Measurements from ENCODE around the gene RRAGD.

RRAGD gene

GRCh38 chr6:89375427-89376267 lies 36.4 kb downstream of the RRAGD start:
- DNase-seq (ENCODE audit: low read depth, low spot score): peak; percentile 92

- DNase-seq (ENCODE audit: low read depth, low spot score): no peak
Observed at GRCh38 chr6:89372506-89372901, 39.6 kb downstream of the RRAGD start.

GRCh38 chr6:89371849-89372505 lies 40.1 kb downstream of the RRAGD start:
- DNase-seq (ENCODE audit: low read depth, low spot score): peak; percentile 83

- DNase-seq (ENCODE audit: low read depth, low spot score): no peak
Observed at GRCh38 chr6:89368999-89369398, 43.1 kb downstream of the RRAGD start.

- no peak for DNase-seq (ENCODE audit: low read depth, low spot score)
Observed at GRCh38 chr6:89368107-89368506, 44.0 kb downstream of the RRAGD start.

- no peak for DNase-seq (ENCODE audit: low read depth, low spot score)
Observed at GRCh38 chr6:89364586-89364985, 47.5 kb downstream of the RRAGD start.

- no peak for DNase-seq (ENCODE audit: low read depth, low spot score)
Observed at GRCh38 chr6:89361171-89361570, 50.9 kb downstream of the RRAGD start.

GRCh38 chr6:89360415-89360999 lies 51.6 kb downstream of the RRAGD start:
- DNase-seq (ENCODE audit: low read depth, low spot score): no peak

GRCh38 chr6:89359561-89359960 lies 52.5 kb downstream of the RRAGD start:
- DNase-seq (ENCODE audit: low read depth, low spot score): no peak

- no peak for DNase-seq (ENCODE audit: low read depth, low spot score)
Observed at GRCh38 chr6:89357390-89357789, 54.7 kb downstream of the RRAGD start.

GRCh38 chr6:89356642-89357170 lies 55.4 kb downstream of the RRAGD start:
- no peak for DNase-seq (ENCODE audit: low read depth, low spot score)

GRCh38 chr6:89355511-89356194 lies 56.4 kb downstream of the RRAGD start:
- DNase-seq (ENCODE audit: low read depth, low spot score): no peak

GRCh38 chr6:89353702-89354392 lies 58.2 kb downstream of the RRAGD start:
- no peak for DNase-seq (ENCODE audit: low read depth, low spot score)

GRCh38 chr6:89353118-89353556 lies 58.9 kb downstream of the RRAGD start:
- no peak for DNase-seq (ENCODE audit: low read depth, low spot score)

- DNase-seq (ENCODE audit: low read depth, low spot score): peak; percentile 91
Observed at GRCh38 chr6:89352278-89353117, 59.6 kb downstream of the RRAGD start, which contains the start of gene UBE2J1. Gene UBE2J1 (minus strand): TSS chr6:89352722. CDS start chr6:89352569, 153 bp downstream.

- DNase-seq (ENCODE audit: low read depth, low spot score): no peak
Observed at GRCh38 chr6:89351671-89352277, 60.3 kb downstream of the RRAGD start.

- no peak for DNase-seq (ENCODE audit: low read depth, low spot score)
Observed at GRCh38 chr6:89350281-89350966, 61.6 kb downstream of the RRAGD start.

GRCh38 chr6:89348372-89348771 lies 63.7 kb downstream of the RRAGD start:
- DNase-seq (ENCODE audit: low read depth, low spot score): no peak

- DNase-seq (ENCODE audit: low read depth, low spot score): no peak
Observed at GRCh38 chr6:89347825-89348224, 64.2 kb downstream of the RRAGD start.

Measured in ELF-1 (cell line).